Measurements from ENCODE around the gene KDM4C.

DNA sequence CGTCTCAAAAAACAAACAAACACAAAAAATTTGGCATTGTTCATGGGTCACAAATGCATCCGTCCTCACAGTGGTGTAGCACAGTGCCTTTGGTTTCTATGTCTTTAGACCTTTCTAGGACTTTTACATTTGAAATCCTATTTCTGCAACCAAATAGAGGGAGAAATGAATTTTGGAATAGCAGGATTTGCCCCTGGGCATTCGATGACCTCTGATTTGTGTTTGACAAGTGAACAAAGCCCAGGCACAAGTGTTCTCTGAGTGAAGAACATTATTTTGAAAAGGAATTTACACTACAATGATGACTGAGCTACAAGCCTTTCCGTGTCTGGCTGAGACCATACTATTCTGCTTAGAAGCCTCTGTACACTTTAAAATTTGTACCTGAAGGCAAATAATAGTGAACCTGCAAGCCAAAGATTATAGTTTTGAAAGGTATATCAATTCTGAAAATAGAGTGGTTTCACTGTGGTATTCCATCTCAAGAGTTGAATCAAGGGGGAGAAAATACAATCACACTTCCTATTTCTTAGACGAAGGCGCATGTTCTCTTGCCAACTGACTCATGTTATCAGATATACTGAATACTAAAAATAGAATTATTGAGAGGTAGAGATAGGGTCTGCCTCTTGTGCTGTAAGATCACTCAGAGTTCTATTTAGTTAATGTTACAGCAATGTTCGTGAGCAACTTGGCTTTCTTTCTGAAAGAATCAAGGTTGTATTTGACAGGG lies 297.6 kb downstream of the KDM4C start:
- TF ChIP-seq POLR2A (IDR thresholded peaks at IDR 0.05; ENCODE audit: low read depth, low read length), result no peak
- TF ChIP-seq MAZ (IDR thresholded peaks at IDR 0.05; ENCODE audit: borderline replicate concordance, low read depth, low read length), result no peak
- no peak for TF ChIP-seq MXI1 (IDR thresholded peaks at IDR 0.05; ENCODE audit: borderline replicate concordance, low read depth, low read length)
- TF ChIP-seq SMC3 (IDR thresholded peaks at IDR 0.05; ENCODE audit: low read depth, low read length), result no peak
- TF ChIP-seq, protein P1, sequence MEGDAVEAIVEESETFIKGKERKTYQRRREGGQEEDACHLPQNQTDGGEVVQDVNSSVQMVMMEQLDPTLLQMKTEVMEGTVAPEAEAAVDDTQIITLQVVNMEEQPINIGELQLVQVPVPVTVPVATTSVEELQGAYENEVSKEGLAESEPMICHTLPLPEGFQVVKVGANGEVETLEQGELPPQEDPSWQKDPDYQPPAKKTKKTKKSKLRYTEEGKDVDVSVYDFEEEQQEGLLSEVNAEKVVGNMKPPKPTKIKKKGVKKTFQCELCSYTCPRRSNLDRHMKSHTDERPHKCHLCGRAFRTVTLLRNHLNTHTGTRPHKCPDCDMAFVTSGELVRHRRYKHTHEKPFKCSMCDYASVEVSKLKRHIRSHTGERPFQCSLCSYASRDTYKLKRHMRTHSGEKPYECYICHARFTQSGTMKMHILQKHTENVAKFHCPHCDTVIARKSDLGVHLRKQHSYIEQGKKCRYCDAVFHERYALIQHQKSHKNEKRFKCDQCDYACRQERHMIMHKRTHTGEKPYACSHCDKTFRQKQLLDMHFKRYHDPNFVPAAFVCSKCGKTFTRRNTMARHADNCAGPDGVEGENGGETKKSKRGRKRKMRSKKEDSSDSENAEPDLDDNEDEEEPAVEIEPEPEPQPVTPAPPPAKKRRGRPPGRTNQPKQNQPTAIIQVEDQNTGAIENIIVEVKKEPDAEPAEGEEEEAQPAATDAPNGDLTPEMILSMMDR (conservative IDR thresholded peaks at IDR 0.05; ENCODE audit: low read depth, low read length), result no peak
- TF ChIP-seq RCOR1 (IDR thresholded peaks at IDR 0.05; ENCODE audit: insufficient replicate concordance, low read length), result no peak
- TF ChIP-seq RFX5 (IDR thresholded peaks at IDR 0.05; ENCODE audit: low read depth, low read length), result no peak
- TF ChIP-seq, protein P2, sequence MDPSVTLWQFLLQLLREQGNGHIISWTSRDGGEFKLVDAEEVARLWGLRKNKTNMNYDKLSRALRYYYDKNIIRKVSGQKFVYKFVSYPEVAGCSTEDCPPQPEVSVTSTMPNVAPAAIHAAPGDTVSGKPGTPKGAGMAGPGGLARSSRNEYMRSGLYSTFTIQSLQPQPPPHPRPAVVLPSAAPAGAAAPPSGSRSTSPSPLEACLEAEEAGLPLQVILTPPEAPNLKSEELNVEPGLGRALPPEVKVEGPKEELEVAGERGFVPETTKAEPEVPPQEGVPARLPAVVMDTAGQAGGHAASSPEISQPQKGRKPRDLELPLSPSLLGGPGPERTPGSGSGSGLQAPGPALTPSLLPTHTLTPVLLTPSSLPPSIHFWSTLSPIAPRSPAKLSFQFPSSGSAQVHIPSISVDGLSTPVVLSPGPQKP (IDR thresholded peaks at IDR 0.05; ENCODE audit: borderline replicate concordance, low read depth, low read length), result no peak
- TF ChIP-seq BHLHE40 (IDR thresholded peaks at IDR 0.05; ENCODE audit: low read depth, low read length), result no peak
- no peak for TF ChIP-seq FOS (IDR thresholded peaks at IDR 0.05; ENCODE audit: low read depth, low read length)
- no peak for TF ChIP-seq CHD1 (IDR thresholded peaks at IDR 0.05; ENCODE audit: low read depth, low read length)
- TF ChIP-seq RAD21 (IDR thresholded peaks at IDR 0.05; ENCODE audit: low read length), result no peak
- TF ChIP-seq MAFK (IDR thresholded peaks at IDR 0.05; ENCODE audit: low read depth, low read length), result no peak
- TF ChIP-seq CEBPB (IDR thresholded peaks at IDR 0.05; ENCODE audit: low read depth, low read length), result no peak
